Right cardiac atrium (tissue), 5 donors: Measurements from ENCODE around the gene INHBE. TPM values are rescaled to one million over a fixed set of nuclear protein-coding genes. Genes with fewer than 3 reads are reported as not detected.
A peak's percentile ranks its signal among the peaks of the same experiment; 100 is the strongest.

Experiments used
- ATAC-seq, 2 donors: fragments of 200-7000 bp; cut with Tn5 transposase; one replicate each; pipeline versions ENCODE4 v1.8.0 to v1.9.1; 2020; ENCODE audit warnings: moderate library complexity in 2 of 2, mild to moderate bottlenecking in 1 of 2
- DNase-seq, 3 donors: peaks; one replicate each; pipeline ENCODE4 v3.0.0-alpha.2; 2020
- H3K27ac ChIP-seq: one replicate; pipeline ENCODE4 v1.5.1; 2013; ENCODE audit warnings: mild to moderate bottlenecking, low read length, control low read depth, moderate library complexity
- H3K27me3 ChIP-seq: one replicate; pipeline ENCODE4 v1.6.1; 2013; ENCODE audit not compliant: control insufficient read depth, insufficient read depth
- H3K4me1 ChIP-seq: one replicate; pipeline ENCODE4 v1.6.1; 2013; ENCODE audit warnings: low read length; ENCODE audit not compliant: control insufficient read depth, insufficient read depth
- H3K4me3 ChIP-seq: one replicate; pipeline ENCODE4 v1.5.1; 2013; ENCODE audit warnings: low read length, control low read depth
- H3K9me3 ChIP-seq: one replicate; pipeline ENCODE4 v1.6.1; 2013; ENCODE audit warnings: low read length; ENCODE audit not compliant: control insufficient read depth
- WGBS: extraction: QIAGEN DNeasy Blood & Tissue Kit; methylation state at CpG from one replicate; pipeline ENCODE4 v1.1.7; 2013; 5-methylcytosine and 5-hydroxymethylcytosine counted together
- intact Hi-C, 4 donors: fragments of 100-400 bp; cut with DNase I; formaldehyde crosslinking; loops; one replicate each; pipeline versions ENCODE4 v1.11.0 to v1.14.0; 2022 to 2023
- polyA plus RNA-seq: library from polyadenylated mRNA; stranded (reverse); fragments of 200-250 nt; gene quantifications from one replicate; pipeline ENCODE4 v1.2.3, GENCODE V29; 2013
- total RNA-seq, 4 donors: library from RNA; stranded (reverse); fragmentation: NEBNext Ultra II Directional; extraction: Animal tissue kit (Norgen Biotek cat#: 25700); gene quantifications; one replicate each; pipeline ENCODE4 v1.2.1, GENCODE V29; 2021
- donor health status: healthy with polysubstance abuse.
- donor health status: DM: no; HTN: yes; CAD: no.
- donor health status: DM: no; HTN: no; CAD: no.
- donor health status: DM: no; HTN: yes; CAD: no; lungs with severe emphysema.
- donor health status: DM: yes; HTN: yes; CAD: no.

Gene INHBE
- total and polyA plus RNA-seq, 5 donors: not detected

DNA sequence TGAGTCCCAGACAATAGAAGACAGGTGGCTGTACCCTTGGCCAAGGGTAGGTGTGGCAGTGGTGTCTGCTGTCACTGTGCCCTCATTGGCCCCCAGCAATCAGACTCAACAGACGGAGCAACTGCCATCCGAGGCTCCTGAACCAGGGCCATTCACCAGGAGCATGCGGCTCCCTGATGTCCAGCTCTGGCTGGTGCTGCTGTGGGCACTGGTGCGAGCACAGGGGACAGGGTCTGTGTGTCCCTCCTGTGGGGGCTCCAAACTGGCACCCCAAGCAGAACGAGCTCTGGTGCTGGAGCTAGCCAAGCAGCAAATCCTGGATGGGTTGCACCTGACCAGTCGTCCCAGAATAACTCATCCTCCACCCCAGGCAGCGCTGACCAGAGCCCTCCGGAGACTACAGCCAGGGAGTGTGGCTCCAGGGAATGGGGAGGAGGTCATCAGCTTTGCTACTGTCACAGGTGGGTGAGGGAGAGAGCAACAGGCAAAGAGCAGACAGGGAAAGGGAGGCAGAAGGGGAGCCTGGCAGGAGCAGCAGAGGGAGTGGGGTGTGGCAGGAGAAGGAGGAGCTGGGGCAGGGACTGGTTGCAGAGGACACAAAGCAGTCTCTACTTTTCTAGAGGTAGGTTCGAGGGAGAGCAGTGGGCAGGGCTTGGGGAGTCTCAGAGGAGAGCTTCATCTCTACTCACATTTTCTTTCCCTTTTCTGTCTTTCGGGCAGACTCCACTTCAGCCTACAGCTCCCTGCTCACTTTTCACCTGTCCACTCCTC is 452 bp downstream of the INHBE start:
- whole genome bisulfite sequencing: 49% methylated on average over 10 of the region's 10 CpGs
- Histone ChIP-seq H3K4me1 (no peaks in the 10 kb centered on the region), H3K27me3 (no peaks in the 10 kb centered on the region), H3K4me3 (no peak overlapping the region), H3K27ac (no peak overlapping the region), H3K9me3 (no peaks in the 10 kb centered on the region)
- intact Hi-C loops: loop anchor here in 1 of 4 donors (2.0 kb wide), 1 partner anchor 145 kb away; no protein-coding TSS in a partner anchor
- peak in 1 of 3 donors; percentile 44 for DNase-seq
- no peak for ATAC-seq

DNA sequence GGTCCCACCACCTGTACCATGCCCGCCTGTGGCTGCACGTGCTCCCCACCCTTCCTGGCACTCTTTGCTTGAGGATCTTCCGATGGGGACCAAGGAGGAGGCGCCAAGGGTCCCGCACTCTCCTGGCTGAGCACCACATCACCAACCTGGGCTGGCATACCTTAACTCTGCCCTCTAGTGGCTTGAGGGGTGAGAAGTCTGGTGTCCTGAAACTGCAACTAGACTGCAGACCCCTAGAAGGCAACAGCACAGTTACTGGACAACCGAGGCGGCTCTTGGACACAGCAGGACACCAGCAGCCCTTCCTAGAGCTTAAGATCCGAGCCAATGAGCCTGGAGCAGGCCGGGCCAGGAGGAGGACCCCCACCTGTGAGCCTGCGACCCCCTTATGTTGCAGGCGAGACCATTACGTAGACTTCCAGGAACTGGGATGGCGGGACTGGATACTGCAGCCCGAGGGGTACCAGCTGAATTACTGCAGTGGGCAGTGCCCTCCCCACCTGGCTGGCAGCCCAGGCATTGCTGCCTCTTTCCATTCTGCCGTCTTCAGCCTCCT is 1.1 kb downstream of the INHBE start:
- WGBS: 39% methylated on average over 15 of the region's 15 CpGs
- no peaks in the 10 kb centered on the region for H3K27me3 ChIP-seq
- ATAC-seq (no peak), DNase-seq (no peak)
- no peak overlapping the region for H3K27ac ChIP-seq
- H3K9me3 ChIP-seq: no peaks in the 10 kb centered on the region
- no peak overlapping the region for H3K4me3 ChIP-seq
- intact Hi-C loops: loop anchor here in 1 of 4 donors (2.0 kb wide), 1 partner anchor 145 kb away; no protein-coding TSS in a partner anchor
- no peaks in the 10 kb centered on the region for H3K4me1 ChIP-seq

DNA sequence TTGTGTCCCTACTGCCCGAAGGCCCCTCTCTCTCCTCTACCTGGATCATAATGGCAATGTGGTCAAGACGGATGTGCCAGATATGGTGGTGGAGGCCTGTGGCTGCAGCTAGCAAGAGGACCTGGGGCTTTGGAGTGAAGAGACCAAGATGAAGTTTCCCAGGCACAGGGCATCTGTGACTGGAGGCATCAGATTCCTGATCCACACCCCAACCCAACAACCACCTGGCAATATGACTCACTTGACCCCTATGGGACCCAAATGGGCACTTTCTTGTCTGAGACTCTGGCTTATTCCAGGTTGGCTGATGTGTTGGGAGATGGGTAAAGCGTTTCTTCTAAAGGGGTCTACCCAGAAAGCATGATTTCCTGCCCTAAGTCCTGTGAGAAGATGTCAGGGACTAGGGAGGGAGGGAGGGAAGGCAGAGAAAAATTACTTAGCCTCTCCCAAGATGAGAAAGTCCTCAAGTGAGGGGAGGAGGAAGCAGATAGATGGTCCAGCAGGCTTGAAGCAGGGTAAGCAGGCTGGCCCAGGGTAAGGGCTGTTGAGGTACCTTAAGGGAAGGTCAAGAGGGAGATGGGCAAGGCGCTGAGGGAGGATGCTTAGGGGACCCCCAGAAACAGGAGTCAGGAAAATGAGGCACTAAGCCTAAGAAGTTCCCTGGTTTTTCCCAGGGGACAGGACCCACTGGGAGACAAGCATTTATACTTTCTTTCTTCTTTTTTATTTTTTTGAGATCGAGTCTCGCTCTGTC is 1.8 kb downstream of the INHBE start:
- Histone ChIP-seq H3K9me3 (no peaks in the 10 kb centered on the region), H3K27ac (no peak overlapping the region), H3K4me3 (no peak overlapping the region), H3K4me1 (no peaks in the 10 kb centered on the region), H3K27me3 (no peaks in the 10 kb centered on the region)
- DNase-seq: no peak
- WGBS: 86% methylated on average over 6 of the region's 6 CpGs
- ATAC-seq: no peak
- intact Hi-C loops: loop anchor here in 1 of 4 donors (2.0 kb wide), 1 partner anchor 146 kb away; no protein-coding TSS in a partner anchor

DNA sequence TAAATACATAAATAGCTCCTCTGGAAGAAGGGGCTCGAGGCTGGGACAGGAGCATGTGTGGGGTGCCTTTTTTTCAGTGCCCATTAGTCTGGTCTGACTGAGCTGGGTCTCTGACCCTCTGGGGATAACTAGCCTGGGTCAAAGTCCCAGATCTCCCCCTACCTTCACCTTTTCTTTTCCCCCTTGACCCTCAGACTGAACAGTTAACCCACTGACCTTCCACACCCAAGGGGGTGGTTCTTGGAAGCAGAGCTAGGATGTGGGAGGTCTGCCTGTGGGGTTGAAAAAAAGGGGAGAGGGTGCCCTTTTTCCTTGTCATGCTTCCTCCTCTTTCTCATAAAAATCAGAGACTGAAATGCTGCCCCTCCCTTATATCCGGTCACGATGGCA is 3.6 kb downstream of the INHBE start:
- no peak for ATAC-seq
- intact Hi-C loops: no loop called here
- no peaks in the 10 kb centered on the region for H3K4me1 ChIP-seq
- H3K27me3 ChIP-seq: no peaks in the 10 kb centered on the region
- 23% methylated on average over 3 of the region's 3 CpGs for WGBS
- DNase-seq: peak in 1 of 3 donors; percentile 55
- H3K27ac ChIP-seq: peak overlapping the region; percentile 71
- H3K9me3 ChIP-seq: no peaks in the 10 kb centered on the region
- peak overlapping the region; percentile 54 for H3K4me3 ChIP-seq

DNA sequence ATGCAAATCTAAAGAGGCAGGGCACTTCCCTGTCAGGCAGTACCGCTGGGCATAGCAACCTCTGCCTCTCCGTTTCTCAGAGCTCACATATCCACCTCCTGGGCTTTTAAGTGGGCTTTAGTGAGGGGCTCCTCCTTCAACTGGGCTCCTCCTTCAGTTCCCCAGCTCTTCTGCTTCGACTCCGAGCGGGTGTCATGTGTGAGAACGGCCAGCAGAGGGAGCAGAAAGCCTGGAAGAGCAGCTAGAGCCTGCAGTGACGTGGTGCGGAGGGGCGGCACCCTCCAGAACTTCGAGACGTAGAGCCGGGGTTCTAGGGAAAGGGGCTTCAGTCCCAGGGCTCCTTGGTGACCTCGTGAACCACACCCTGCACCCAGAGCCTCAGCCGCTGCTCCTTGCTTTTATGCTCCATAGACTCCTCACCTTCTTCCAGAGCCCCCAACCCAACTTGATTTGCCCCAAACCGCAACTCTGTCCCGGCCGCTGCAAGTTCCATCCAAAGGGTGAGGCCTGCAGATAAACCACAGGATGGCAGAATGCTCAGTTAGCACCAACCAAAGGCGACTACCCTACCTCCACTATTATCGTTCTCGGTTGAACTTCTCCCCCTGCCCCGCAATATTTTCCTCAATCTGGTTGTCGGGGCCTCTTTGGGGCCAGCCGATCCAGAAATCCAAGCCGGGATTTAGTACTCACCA is 4.1 kb downstream of the INHBE start:
- Histone ChIP-seq H3K4me1 (no peaks in the 10 kb centered on the region), H3K27me3 (no peaks in the 10 kb centered on the region), H3K27ac (peak overlapping the region; percentile 74), H3K9me3 (no peaks in the 10 kb centered on the region), H3K4me3 (peak overlapping the region; percentile 54)
- peak; percentile 78 to 80 for ATAC-seq
- WGBS: under 1% methylated on average over 24 of the region's 24 CpGs
- peak; percentile 94 to 98 (median 97) for DNase-seq
- intact Hi-C loops: no loop called here

DNA sequence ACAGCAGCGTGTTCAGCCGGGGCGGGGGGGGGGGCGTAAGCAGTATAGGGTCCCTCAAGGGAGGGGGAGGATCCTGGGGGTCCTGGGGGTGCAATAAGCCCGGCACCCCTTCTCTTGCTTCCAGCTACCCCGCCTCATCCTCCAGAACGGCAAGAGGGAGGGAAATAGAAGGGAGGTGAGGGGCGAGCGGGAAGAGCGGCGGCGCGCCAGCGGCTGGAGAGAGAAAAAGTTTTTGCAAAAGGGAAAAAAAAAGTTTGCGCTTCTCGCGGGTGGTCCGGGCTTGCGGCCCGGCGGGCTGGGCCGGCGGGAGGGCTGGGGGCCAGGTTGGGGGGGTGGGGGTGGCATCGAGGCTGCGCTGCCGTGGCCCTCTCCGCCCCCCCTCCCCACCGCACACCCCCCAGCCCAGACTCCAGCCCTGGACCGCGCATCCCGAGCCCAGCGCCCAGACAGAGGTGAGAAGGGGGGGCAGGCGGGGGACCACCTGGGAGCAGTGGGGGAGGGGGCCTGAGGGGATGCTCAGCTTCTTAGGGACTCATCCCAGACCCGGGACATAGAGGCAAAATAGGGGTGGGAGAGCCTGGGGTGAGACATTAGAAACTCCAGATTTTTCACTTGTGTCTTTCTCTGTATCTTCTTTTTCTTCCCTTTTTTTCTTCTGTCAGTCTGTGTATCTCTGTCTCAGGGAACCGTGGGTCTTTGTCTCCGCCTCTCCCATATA is 4.8 kb downstream of the INHBE start, which contains the start of gene GLI1:
Gene GLI1, plus strand, starts transcription at position 36 of the 718 bp plus-strand sequence. CDS start 3,907 bp downstream, outside the sequence.
- under 1% methylated on average over 35 of the region's 36 CpGs for WGBS
- H3K4me1 ChIP-seq: no peaks in the 10 kb centered on the region
- H3K27ac ChIP-seq: peak within 1 kb of the TSS; percentile 74
- DNase-seq: peak in 1 of 3 donors; percentile 58
- intact Hi-C loops: loop anchor here in 1 of 4 donors (10.0 kb wide), 1 partner anchor 165 kb away; no protein-coding TSS in a partner anchor
- ATAC-seq: peak; percentile 27 to 48
- peak within 1 kb of the TSS; percentile 54 for H3K4me3 ChIP-seq
- H3K9me3 ChIP-seq: no peaks in the 10 kb centered on the region
- no peaks in the 10 kb centered on the region for H3K27me3 ChIP-seq

DNA sequence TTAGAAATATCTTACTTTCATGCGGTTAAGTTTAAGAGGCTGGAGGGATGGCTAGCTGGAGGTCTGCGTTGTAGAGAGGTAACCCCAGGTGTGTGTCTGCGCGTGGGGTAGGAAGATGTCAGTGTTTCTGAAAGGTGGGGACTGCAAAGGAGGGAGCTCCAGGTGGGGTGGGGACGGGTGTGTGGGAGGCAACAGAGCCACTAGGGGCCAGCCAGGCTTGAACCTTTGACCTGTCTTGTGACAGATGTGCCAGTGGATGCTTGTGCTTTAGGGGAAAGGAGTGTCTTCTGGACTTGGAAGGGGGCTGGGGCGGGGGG is 5.3 kb downstream of the INHBE start:
- intact Hi-C loops: loop anchor here in 1 of 4 donors (10.0 kb wide), 1 partner anchor 164 kb away; no protein-coding TSS in a partner anchor
- H3K4me1 ChIP-seq: no peaks in the 10 kb centered on the region
- ATAC-seq (no peak), DNase-seq (no peak)
- H3K27me3 ChIP-seq: no peaks in the 10 kb centered on the region
- H3K4me3 ChIP-seq: peak overlapping the region; percentile 54
- 3% methylated on average over 6 of the region's 6 CpGs for WGBS
- H3K27ac ChIP-seq: no peak overlapping the region
- H3K9me3 ChIP-seq: no peaks in the 10 kb centered on the region

DNA sequence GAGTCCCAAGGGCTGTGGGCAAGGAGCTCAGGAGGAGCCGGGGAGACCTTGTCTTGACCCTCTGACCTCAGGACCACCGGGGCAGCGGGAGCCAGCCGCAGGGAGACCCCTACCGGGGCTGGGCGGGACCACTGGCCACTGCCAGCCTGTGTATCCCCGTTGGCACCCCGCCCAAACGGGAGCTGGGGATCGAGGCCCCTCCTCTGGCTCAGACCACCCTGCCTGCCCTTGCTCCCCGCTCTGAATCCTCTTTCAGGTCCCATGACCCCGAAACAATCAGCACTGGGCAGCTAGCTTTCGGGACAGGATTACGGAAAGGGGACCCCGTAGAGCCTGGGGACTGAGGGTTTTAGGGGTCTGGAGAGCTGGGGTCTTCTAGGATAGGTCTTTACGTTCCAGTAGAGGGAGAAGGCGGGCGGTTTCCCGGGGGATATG is 5.8 kb downstream of the INHBE start:
- ATAC-seq (no peak), DNase-seq (peak in 2 of 3 donors; percentile 67 to 74)
- Histone ChIP-seq H3K4me3 (peak overlapping the region; percentile 93), H3K4me1 (no peaks in the 10 kb centered on the region), H3K27ac (no peak overlapping the region), H3K9me3 (no peaks in the 10 kb centered on the region), H3K27me3 (no peaks in the 10 kb centered on the region)
- intact Hi-C loops: loop anchor here in 1 of 4 donors (10.0 kb wide), 1 partner anchor 164 kb away; no protein-coding TSS in a partner anchor
- 1% methylated on average over 19 of the region's 19 CpGs for WGBS

DNA sequence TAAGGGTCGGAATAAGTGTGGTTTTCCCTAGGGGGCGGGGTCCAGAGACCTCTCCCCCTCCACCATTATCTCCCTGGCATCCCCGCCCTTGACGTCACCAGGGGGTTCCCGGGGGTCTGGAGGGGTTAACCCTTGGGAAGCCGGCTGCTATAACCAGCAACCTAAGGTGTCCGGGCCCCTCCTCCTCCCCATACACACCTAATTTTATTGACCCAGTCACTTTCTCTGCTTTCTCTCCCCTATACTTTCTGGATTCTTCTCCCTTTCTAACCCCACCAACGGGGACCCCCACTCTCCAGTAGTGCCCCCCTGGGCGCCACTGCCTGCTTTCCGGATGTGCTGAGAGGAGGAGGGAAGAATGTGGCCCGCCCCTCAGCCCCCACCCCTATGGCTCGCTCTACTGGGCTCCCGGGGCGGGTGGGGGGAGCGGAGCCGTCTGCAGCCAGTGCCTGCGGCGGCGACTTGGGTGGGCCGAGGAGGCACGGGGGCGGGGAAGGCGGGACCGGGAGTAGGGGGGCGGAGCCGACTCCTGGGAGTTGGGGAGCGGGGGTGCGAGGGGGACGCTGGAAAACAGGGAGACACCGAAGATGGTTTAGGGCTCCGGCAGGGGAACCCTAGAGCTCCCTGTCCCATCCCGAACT is 6.3 kb downstream of the INHBE start:
- no peaks in the 10 kb centered on the region for H3K4me1 ChIP-seq
- no peaks in the 10 kb centered on the region for H3K9me3 ChIP-seq
- under 1% methylated on average over 32 of the region's 32 CpGs for WGBS
- no peaks in the 10 kb centered on the region for H3K27me3 ChIP-seq
- peak overlapping the region; percentile 93 for H3K4me3 ChIP-seq
- peak; percentile 69 to 74 for ATAC-seq
- intact Hi-C loops: loop anchor here in 1 of 4 donors (10.0 kb wide), 1 partner anchor 163 kb away; no protein-coding TSS in a partner anchor
- DNase-seq: peak; percentile 81 to 92 (median 91)
- H3K27ac ChIP-seq: no peak overlapping the region
